IMR-90 (cell line): Measurements from ENCODE around the gene PROSER2. TPM values are rescaled to one million over a fixed set of nuclear protein-coding genes. Genes with fewer than 3 reads are reported as not detected.

Source experiments
- ATAC-seq: fragments of 200-7000 bp; cut with Tn5 transposase; 2 replicates; pipeline ENCODE4 v1.9.1; 2020; ENCODE audit warnings: low read depth, mild to moderate bottlenecking, moderate library complexity
- BruUV-seq: library from RNA; stranded (reverse); fragments of 400-500 nt; replicated peaks from 2 replicates; lab custom pipeline; 2021; lab: Mats Ljungman, UMichigan
- CTCF ChIA-PET: fragments of 300-600 bp; formaldehyde crosslinking; extraction: SDS; loops from one replicate; lab custom pipeline; 2021; ENCODE audit warnings: antibody characterized with exemption; lab: Yijun Ruan, JAX
- POLR2A ChIA-PET: fragments of 300-600 bp; sonication (Branson Sonifier 250); formaldehyde crosslinking; loops from one replicate; lab custom pipeline; 2022; ENCODE audit warnings: antibody characterized with exemption; ENCODE audit not compliant: unreplicated experiment; lab: Charles Lee
- DNase-seq: peaks from one replicate; pipeline ENCODE4 v3.0.0; 2013
- H2AFZ ChIP-seq: replicated peaks from 2 replicates; pipeline ENCODE3; 2013; ENCODE audit warnings: low read length, mild to moderate bottlenecking; ENCODE audit not compliant: poor library complexity
- H2AK5ac ChIP-seq: 2 replicates; pipeline ENCODE4 v1.6.1; 2013; ENCODE audit warnings: low read depth, low read length, inconsistent platforms
- H2AK9ac ChIP-seq: replicated peaks from 2 replicates; pipeline ENCODE3; 2013; ENCODE audit warnings: mild to moderate bottlenecking, low read depth, low read length, moderate library complexity; ENCODE audit not compliant: poor library complexity
- H2BK120ac ChIP-seq: 2 replicates; pipeline ENCODE4 v1.6.1; 2013; ENCODE audit warnings: low read depth, low read length, inconsistent platforms
- H2BK15ac ChIP-seq: 3 replicates; pipeline ENCODE4 v1.6.1; 2013; ENCODE audit warnings: low read depth, low read length, inconsistent platforms
- H2BK20ac ChIP-seq: 2 replicates; pipeline ENCODE4 v1.6.1; 2013; ENCODE audit warnings: low read depth, mild to moderate bottlenecking, inconsistent platforms, low read length, moderate library complexity
- H2BK5ac ChIP-seq: 2 replicates; pipeline ENCODE4 v1.6.1; 2013; ENCODE audit warnings: mild to moderate bottlenecking, low read depth, low read length, inconsistent platforms; ENCODE audit not compliant: poor library complexity, severe bottlenecking
- H3K14ac ChIP-seq: replicated peaks from 2 replicates; pipeline ENCODE4 v1.6.1; 2013; ENCODE audit warnings: low read depth, low read length, inconsistent platforms
- H3K18ac ChIP-seq: 2 replicates; pipeline ENCODE4 v1.6.1; 2013; ENCODE audit warnings: low read depth, low read length, control low read depth
- H3K23ac ChIP-seq: 2 replicates; pipeline ENCODE4 v1.6.1; 2013; ENCODE audit warnings: low read depth, low read length, inconsistent platforms
- H3K27ac ChIP-seq: 2 replicates; pipeline ENCODE4 v1.5.1; 2013; ENCODE audit warnings: mild to moderate bottlenecking, control low read depth, low read length; ENCODE audit not compliant: insufficient read depth
- H3K27me3 ChIP-seq: 2 replicates; pipeline ENCODE4 v1.6.1; 2013; ENCODE audit warnings: low read length; ENCODE audit not compliant: control insufficient read depth, insufficient read depth
- H3K36me3 ChIP-seq: 2 replicates; pipeline ENCODE4 v1.6.1; 2013; ENCODE audit warnings: low read length, mixed read lengths; ENCODE audit not compliant: control insufficient read depth, insufficient read depth
- H3K4ac ChIP-seq: 2 replicates; pipeline ENCODE4 v1.6.1; 2013; ENCODE audit warnings: low read depth, low read length, inconsistent platforms
- H3K4me1 ChIP-seq: 2 replicates; pipeline ENCODE4 v1.6.1; 2013; ENCODE audit warnings: low read length, mixed read lengths; ENCODE audit not compliant: control insufficient read depth, insufficient read depth
- H3K4me2 ChIP-seq: 2 replicates; pipeline ENCODE4 v1.6.1; 2013; ENCODE audit warnings: low read depth, mild to moderate bottlenecking, control low read depth, low read length, moderate library complexity
- H3K4me3 ChIP-seq: 2 replicates; pipeline ENCODE4 v1.5.1; 2013; ENCODE audit warnings: low read depth, mild to moderate bottlenecking, control low read depth, low read length, moderate library complexity; ENCODE audit not compliant: insufficient read depth
- H3K56ac ChIP-seq: 2 replicates; pipeline ENCODE4 v1.6.1; 2013; ENCODE audit warnings: low read length, inconsistent platforms; ENCODE audit not compliant: insufficient read depth; ENCODE audit errors: extremely low read depth
- H3K79me1 ChIP-seq, 2 experiments: 2 replicates each; pipeline ENCODE4 v1.6.1; 2013; ENCODE audit warnings: low read length in 2 of 2, inconsistent platforms in 1 of 2, low read depth in 1 of 2
- H3K9ac ChIP-seq: 2 replicates; pipeline ENCODE4 v1.6.1; 2013; ENCODE audit warnings: low read depth, low read length, control low read depth
- H3K9me1 ChIP-seq: 2 replicates; pipeline ENCODE4 v1.6.1; 2013; ENCODE audit warnings: low read length, inconsistent platforms; ENCODE audit not compliant: insufficient read depth
- H3K9me3 ChIP-seq: 2 replicates; pipeline ENCODE4 v1.6.1; 2013; ENCODE audit warnings: low read length; ENCODE audit not compliant: control insufficient read depth, insufficient read depth
- H4K20me1 ChIP-seq: 2 replicates; pipeline ENCODE4 v1.6.1; 2013; ENCODE audit warnings: low read length, inconsistent platforms; ENCODE audit not compliant: insufficient read depth
- H4K5ac ChIP-seq: 2 replicates; pipeline ENCODE4 v1.6.1; 2013; ENCODE audit warnings: mild to moderate bottlenecking, low read depth, low read length, control low read depth
- H4K8ac ChIP-seq, 2 experiments: 2 replicates each; pipeline ENCODE4 v1.6.1; 2013; ENCODE audit warnings: low read depth in 2 of 2, low read length in 2 of 2, control low read depth in 1 of 2, inconsistent platforms in 1 of 2
- H4K91ac ChIP-seq: 2 replicates; pipeline ENCODE4 v1.6.1; 2013; ENCODE audit warnings: low read depth, low read length, inconsistent platforms; ENCODE audit not compliant: insufficient read depth
- CEBPB ChIP-seq: IDR thresholded peaks from 2 replicates; pipeline ENCODE4 v1.6.1; 2012; ENCODE audit warnings: low read depth, low read length, improper control_type of control experiment
- CHD1 ChIP-seq: IDR thresholded peaks from 2 replicates; pipeline ENCODE4 v1.6.1; 2012; ENCODE audit warnings: low read depth, low read length, improper control_type of control experiment
- CTCF ChIP-seq: conservative IDR thresholded peaks from 2 replicates; pipeline ENCODE4 v1.5.1; 2012; ENCODE audit warnings: mild to moderate bottlenecking, low read depth, low read length, improper control_type of control experiment
- FOS ChIP-seq: fragments of 150-350 bp; IDR thresholded peaks from 2 replicates; pipeline ENCODE4 v1.6.1; 2016; ENCODE audit warnings: low read depth, low read length
- MAFK ChIP-seq: IDR thresholded peaks from 2 replicates; pipeline ENCODE4 v1.6.1; 2012; ENCODE audit warnings: low read depth, low read length, improper control_type of control experiment
- MAZ ChIP-seq: IDR thresholded peaks from 2 replicates; pipeline ENCODE4 v1.6.1; 2012; ENCODE audit warnings: low read depth, mild to moderate bottlenecking, low read length, improper control_type of control experiment, moderate library complexity, borderline replicate concordance
- RFX5 ChIP-seq: IDR thresholded peaks from 2 replicates; pipeline ENCODE4 v1.8.0; 2012; ENCODE audit warnings: low read depth, mild to moderate bottlenecking, low read length, moderate library complexity
- SMC3 ChIP-seq: fragments of 150-350 bp; IDR thresholded peaks from 2 replicates; pipeline ENCODE4 v1.6.1; 2016; ENCODE audit warnings: low read depth, mild to moderate bottlenecking, antibody characterized with exemption, low read length, moderate library complexity
- USF2 ChIP-seq: fragments of 150-350 bp; IDR thresholded peaks from 2 replicates; pipeline ENCODE4 v1.6.1; 2017; ENCODE audit warnings: mild to moderate bottlenecking, antibody characterized with exemption, low read length, low read depth
- WGBS, 2 experiments: methylation state at CpG; one replicate each; pipeline versions ENCODE4 v1.1.5 to v1.1.7; 2013; ENCODE audit warnings: missing lambda C conversion rate in 2 of 2; ENCODE audit not compliant: insufficient read length in 1 of 2; ENCODE audit errors: extremely low coverage in 2 of 2; 5-methylcytosine and 5-hydroxymethylcytosine counted together
- dilution Hi-C: fragments of 300-500 bp; cut with HindIII; formaldehyde crosslinking; loops from one replicate; pipeline ENCODE4 v1.14.3; 2018; ENCODE audit warnings: low sequenced_read_pairs; ENCODE audit not compliant: unreplicated experiment
- in situ Hi-C: fragments of 300-500 bp; cut with MboI; formaldehyde crosslinking; loops from 3 replicates; pipeline ENCODE4 v1.14.3; 2019; ENCODE audit warnings: low sequenced_read_pairs, inconsistent platforms, mixed read lengths
- intact Hi-C: fragments of 100-400 bp; cut with micrococcal nuclease; formaldehyde crosslinking; loops from 2 replicates; pipeline ENCODE4 v1.10.0; 2022
- polyA plus RNA-seq, 3 experiments: library from polyadenylated mRNA; depleted of rRNA; stranded (reverse); fragments of >200 nt; gene quantifications; 2 replicates each; pipeline ENCODE4 v1.2.3, GENCODE V29; 2012; ENCODE audit warnings: low replicate concordance in 1 of 3
- total RNA-seq: library from RNA; depleted of rRNA; stranded (reverse); fragments of >200 nt; gene quantifications from 2 replicates; pipeline ENCODE4 v1.2.3, GENCODE V29; 2012
- TF ChIP-seq, protein P1 (sequence below): fragments of 150-350 bp; IDR thresholded peaks from 2 replicates; pipeline ENCODE4 v1.6.1; 2016; ENCODE audit warnings: low read depth, mild to moderate bottlenecking, low read length, moderate library complexity, borderline replicate concordance

PROSER2 gene
- total and polyA plus RNA-seq, 2 of the 4 experiments (the other 2 are of a cell fraction) = 1.4 to 2.0 TPM

GRCh38 chr10:11793762-11794479 is 29.2 kb upstream of the PROSER2 start (continued):
- TF ChIP-seq CHD1 = no peak
- TF ChIP-seq RFX5 = no peak
- no peak for TF ChIP-seq SMC3

- ChIA-PET CTCF (interaction anchor here (0.6 to 1.8 kb wide), 5 partner anchors 9 to 1027 kb away, joined by 3 to 6 read pairs (median 4); no protein-coding TSS in a partner anchor), POLR2A (no interaction called here)
- Histone ChIP-seq H3K27me3 (peaks cover 2% of the 10 kb centered on the region; the same call in 1 of the 2 replicates), H3K79me1 (no peaks in the 10 kb centered on the region), H3K18ac (no peak overlapping the region), H2BK120ac (no peak overlapping the region), H4K91ac (no peak overlapping the region), H3K4ac (peak overlapping the region; percentile 7; the same call in 1 of the 2 replicates), H3K36me3 (no peaks in the 10 kb centered on the region), H3K14ac (no peak overlapping the region), H3K4me1 (peaks cover 7% of the 10 kb centered on the region), H3K56ac (no peak overlapping the region), H2BK5ac (no peak overlapping the region), H3K4me3 (no peak overlapping the region), H2BK15ac (0 out of 3 replicates have a peak overlapping the region, but pooled peaks have one; percentile 32), H3K9ac (no peak overlapping the region), H4K20me1 (no peaks in the 10 kb centered on the region), H3K9me1 (peaks cover 17% of the 10 kb centered on the region), H4K8ac (peak overlapping the region in 1 of 2 experiments; percentile 62; a peak in 1 of 4 replicates), H2BK20ac (peak overlapping the region; percentile 61; the same call in 1 of the 2 replicates), H3K9me3 (no peaks in the 10 kb centered on the region), H4K5ac (no peak overlapping the region), H2AK5ac (peak overlapping the region; percentile 26; the same call in 1 of the 2 replicates), H2AK9ac (no peak overlapping the region), H3K4me2 (no peak overlapping the region), H3K23ac (no peak overlapping the region), H2AFZ (no peak overlapping the region), H3K27ac (no peak overlapping the region)
- no TSS peak for BruUV-seq
- no peak for DNase-seq
- intact Hi-C loops = loop anchor here (2.0 kb wide), 1 partner anchor 16 kb away; no protein-coding TSS in a partner anchor
- no peak for ATAC-seq
- TF ChIP-seq SMC3 (no peak), USF2 (no peak), MAZ (no peak), CTCF (no peak), FOS (no peak), CHD1 (no peak), CEBPB (no peak), MAFK (no peak), RFX5 (no peak)
- TF ChIP-seq, protein P1, sequence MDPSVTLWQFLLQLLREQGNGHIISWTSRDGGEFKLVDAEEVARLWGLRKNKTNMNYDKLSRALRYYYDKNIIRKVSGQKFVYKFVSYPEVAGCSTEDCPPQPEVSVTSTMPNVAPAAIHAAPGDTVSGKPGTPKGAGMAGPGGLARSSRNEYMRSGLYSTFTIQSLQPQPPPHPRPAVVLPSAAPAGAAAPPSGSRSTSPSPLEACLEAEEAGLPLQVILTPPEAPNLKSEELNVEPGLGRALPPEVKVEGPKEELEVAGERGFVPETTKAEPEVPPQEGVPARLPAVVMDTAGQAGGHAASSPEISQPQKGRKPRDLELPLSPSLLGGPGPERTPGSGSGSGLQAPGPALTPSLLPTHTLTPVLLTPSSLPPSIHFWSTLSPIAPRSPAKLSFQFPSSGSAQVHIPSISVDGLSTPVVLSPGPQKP = no peak
- in situ Hi-C loops = loop anchor here (5.0 kb wide), 1 partner anchor 193 kb away; no protein-coding TSS in a partner anchor
- dilution Hi-C loops = no loop called here
- 100% methylated on average over 1 of the region's 5 CpGs; no CpG with 5 or more reads in 1 of the 2 experiments for WGBS, 2 experiments
Measured at GRCh38 chr10:11794566-11794965, 28.6 kb upstream of the PROSER2 start.
